H9 (cell line): Measurements from ENCODE around the gene MORC2. TPM values are rescaled to one million over a fixed set of nuclear protein-coding genes. Genes with fewer than 3 reads are reported as not detected.

Experiments
- DNase-seq: peaks from one replicate; pipeline ENCODE4 v3.0.0-alpha.2; 2017
- H2AFZ ChIP-seq: one replicate; pipeline ENCODE4 v1.6.1; 2013; ENCODE audit warnings: mild to moderate bottlenecking, low read length, control low read depth, moderate library complexity
- H2AK5ac ChIP-seq: 2 replicates; pipeline ENCODE4 v1.6.1; 2013; ENCODE audit warnings: low read length, control low read depth, mixed read lengths; ENCODE audit not compliant: insufficient read length
- H2BK120ac ChIP-seq: one replicate; pipeline ENCODE4 v1.6.1; 2013; ENCODE audit warnings: low read depth, mild to moderate bottlenecking, low read length, control low read depth, inconsistent platforms; ENCODE audit not compliant: poor library complexity, severe bottlenecking
- H2BK12ac ChIP-seq: 2 replicates; pipeline ENCODE4 v1.6.1; 2013; ENCODE audit warnings: low read length, control low read depth, mixed read lengths, low read depth; ENCODE audit not compliant: insufficient read length
- H2BK15ac ChIP-seq: 2 replicates; pipeline ENCODE4 v1.6.1; 2013; ENCODE audit warnings: low read depth, low read length, control low read depth
- H2BK20ac ChIP-seq: one replicate; pipeline ENCODE4 v1.6.1; 2013; ENCODE audit warnings: low read depth, mild to moderate bottlenecking, low read length, control low read depth, inconsistent platforms; ENCODE audit not compliant: poor library complexity, severe bottlenecking
- H2BK5ac ChIP-seq: 2 replicates; pipeline ENCODE4 v1.6.1; 2013; ENCODE audit warnings: low read length, control low read depth, mixed read lengths; ENCODE audit not compliant: insufficient read length
- H3K14ac ChIP-seq: 2 replicates; pipeline ENCODE4 v1.6.1; 2013; ENCODE audit warnings: low read length, control low read depth; ENCODE audit not compliant: insufficient read depth
- H3K18ac ChIP-seq: 2 replicates; pipeline ENCODE4 v1.6.1; 2013; ENCODE audit warnings: low read depth, mild to moderate bottlenecking, mixed read lengths, low read length, control low read depth; ENCODE audit not compliant: insufficient read length
- H3K23ac ChIP-seq: 2 replicates; pipeline ENCODE4 v1.6.1; 2013; ENCODE audit warnings: low read length, control low read depth, mixed read lengths, low read depth; ENCODE audit not compliant: insufficient read length
- H3K23me2 ChIP-seq: 2 replicates; pipeline ENCODE4 v1.6.1; 2013; ENCODE audit warnings: low read depth, mild to moderate bottlenecking, mixed read lengths, low read length, control low read depth; ENCODE audit not compliant: insufficient read length, poor library complexity, severe bottlenecking
- H3K27ac ChIP-seq: 2 replicates; pipeline ENCODE4 v1.5.1; 2013; ENCODE audit warnings: low read length, control low read depth, mixed read lengths, low read depth; ENCODE audit not compliant: insufficient read length
- H3K27me3 ChIP-seq: 2 replicates; pipeline ENCODE4 v1.6.1; 2013; ENCODE audit warnings: low read length, control low read depth, inconsistent platforms; ENCODE audit not compliant: insufficient read depth
- H3K4ac ChIP-seq: 2 replicates; pipeline ENCODE4 v1.6.1; 2013; ENCODE audit warnings: low read depth, mild to moderate bottlenecking, control low read depth, inconsistent platforms, low read length, moderate library complexity
- H3K4me1 ChIP-seq: 2 replicates; pipeline ENCODE4 v1.6.1; 2013; ENCODE audit warnings: low read length, control low read depth, inconsistent platforms; ENCODE audit not compliant: insufficient read depth
- H3K4me2 ChIP-seq: 2 replicates; pipeline ENCODE4 v1.6.1; 2013; ENCODE audit warnings: low read length, control low read depth, mixed read lengths; ENCODE audit not compliant: insufficient read length, insufficient read depth
- H3K56ac ChIP-seq: 2 replicates; pipeline ENCODE4 v1.6.1; 2013; ENCODE audit warnings: low read depth, mild to moderate bottlenecking, mixed read lengths, low read length, control low read depth; ENCODE audit not compliant: insufficient read length
- H3K79me1 ChIP-seq: 2 replicates; pipeline ENCODE4 v1.6.1; 2013; ENCODE audit warnings: low read depth, mild to moderate bottlenecking, moderate library complexity, low read length, control low read depth, inconsistent platforms; ENCODE audit not compliant: insufficient read depth, poor library complexity, severe bottlenecking
- H3K79me2 ChIP-seq: 2 replicates; pipeline ENCODE4 v1.6.1; 2013; ENCODE audit warnings: low read length, control low read depth, inconsistent platforms; ENCODE audit not compliant: insufficient read depth
- H3K9ac ChIP-seq: 2 replicates; pipeline ENCODE4 v1.6.1; 2013; ENCODE audit warnings: low read length, control low read depth, mixed read lengths; ENCODE audit not compliant: insufficient read length; ENCODE audit errors: extremely low read depth
- H3K9me3 ChIP-seq: one replicate; pipeline ENCODE4 v1.6.1; 2013; ENCODE audit warnings: low read depth, low read length, inconsistent platforms; ENCODE audit not compliant: control insufficient read depth
- H3T11ph ChIP-seq: one replicate; pipeline ENCODE4 v1.6.1; 2013; ENCODE audit warnings: mild to moderate bottlenecking, low read length, control low read depth, inconsistent platforms
- H4K20me1 ChIP-seq: one replicate; pipeline ENCODE4 v1.6.1; 2013; ENCODE audit not compliant: control insufficient read depth, insufficient read length, insufficient read depth
- H4K5ac ChIP-seq: 2 replicates; pipeline ENCODE4 v1.6.1; 2013; ENCODE audit warnings: low read depth, mild to moderate bottlenecking, mixed read lengths, low read length, control low read depth; ENCODE audit not compliant: insufficient read length
- H4K8ac ChIP-seq: replicated peaks from 2 replicates; pipeline ENCODE4 v1.6.1; 2013; ENCODE audit warnings: low read length, control low read depth, mixed read lengths, low read depth; ENCODE audit not compliant: insufficient read length
- H4K91ac ChIP-seq: 2 replicates; pipeline ENCODE4 v1.6.1; 2013; ENCODE audit warnings: low read depth, mild to moderate bottlenecking, moderate library complexity, mixed read lengths, low read length, control low read depth; ENCODE audit not compliant: insufficient read length
- H3K27ac Mint-ChIP-seq, 3 experiments: 2 replicates in 2 of 3; 3 replicates in 1 of 3; pipeline ENCODE4 v1.8.0; 2020 to 2021; ENCODE audit warnings: mixed read lengths in 3 of 3, mild to moderate bottlenecking in 1 of 3, moderate library complexity in 1 of 3
- H3K27me3 Mint-ChIP-seq: 2 replicates; pipeline ENCODE4 v1.8.0; 2021; ENCODE audit warnings: low read depth, mild to moderate bottlenecking, moderate library complexity, mixed read lengths
- H3K36me3 Mint-ChIP-seq, 3 experiments: 2 replicates in 2 of 3; 3 replicates in 1 of 3; pipeline ENCODE4 v1.8.0; 2020 to 2021; ENCODE audit warnings: low read depth in 3 of 3, mixed read lengths in 3 of 3; ENCODE audit not compliant: insufficient read depth in 1 of 3
- H3K4me1 Mint-ChIP-seq, 2 experiments: 2 replicates each; pipeline ENCODE4 v1.8.0; 2020; ENCODE audit warnings: mixed read lengths in 2 of 2
- H3K4me3 Mint-ChIP-seq, 2 experiments: 2 replicates in 1 of 2; 3 replicates in 1 of 2; pipeline ENCODE4 v1.8.0; 2020 to 2021; ENCODE audit warnings: mild to moderate bottlenecking in 2 of 2, mixed read lengths in 2 of 2, moderate library complexity in 1 of 2
- H3K9me3 Mint-ChIP-seq, 2 experiments: 2 replicates in 1 of 2; 3 replicates in 1 of 2; pipeline ENCODE4 v1.8.0; 2020; ENCODE audit warnings: mild to moderate bottlenecking in 2 of 2, mixed read lengths in 2 of 2, moderate library complexity in 1 of 2
- WGBS: extraction: QIAGEN DNeasy Blood & Tissue Kit; methylation state at CpG from one replicate; pipeline ENCODE4 v1.1.7; 2013; ENCODE audit warnings: missing lambda C conversion rate, low lambda C conversion rate, mixed read lengths; ENCODE audit not compliant: insufficient read length; ENCODE audit errors: extremely low coverage; 5-methylcytosine and 5-hydroxymethylcytosine counted together
- total RNA-seq: library from RNA; stranded (reverse); gene quantifications from 2 replicates; pipeline ENCODE4 v1.2.1, GENCODE V29; 2021
- TF ChIP-seq, protein P1 (sequence below): fragments of 200-600 bp; sonication (generic); conservative IDR thresholded peaks from 3 replicates; pipeline ENCODE4 v1.8.0; 2021; ENCODE audit warnings: antibody characterized with exemption, mild to moderate bottlenecking

Gene MORC2
- total RNA-seq, 1 experiment from 2014 or later: 37.4 TPM

DNA sequence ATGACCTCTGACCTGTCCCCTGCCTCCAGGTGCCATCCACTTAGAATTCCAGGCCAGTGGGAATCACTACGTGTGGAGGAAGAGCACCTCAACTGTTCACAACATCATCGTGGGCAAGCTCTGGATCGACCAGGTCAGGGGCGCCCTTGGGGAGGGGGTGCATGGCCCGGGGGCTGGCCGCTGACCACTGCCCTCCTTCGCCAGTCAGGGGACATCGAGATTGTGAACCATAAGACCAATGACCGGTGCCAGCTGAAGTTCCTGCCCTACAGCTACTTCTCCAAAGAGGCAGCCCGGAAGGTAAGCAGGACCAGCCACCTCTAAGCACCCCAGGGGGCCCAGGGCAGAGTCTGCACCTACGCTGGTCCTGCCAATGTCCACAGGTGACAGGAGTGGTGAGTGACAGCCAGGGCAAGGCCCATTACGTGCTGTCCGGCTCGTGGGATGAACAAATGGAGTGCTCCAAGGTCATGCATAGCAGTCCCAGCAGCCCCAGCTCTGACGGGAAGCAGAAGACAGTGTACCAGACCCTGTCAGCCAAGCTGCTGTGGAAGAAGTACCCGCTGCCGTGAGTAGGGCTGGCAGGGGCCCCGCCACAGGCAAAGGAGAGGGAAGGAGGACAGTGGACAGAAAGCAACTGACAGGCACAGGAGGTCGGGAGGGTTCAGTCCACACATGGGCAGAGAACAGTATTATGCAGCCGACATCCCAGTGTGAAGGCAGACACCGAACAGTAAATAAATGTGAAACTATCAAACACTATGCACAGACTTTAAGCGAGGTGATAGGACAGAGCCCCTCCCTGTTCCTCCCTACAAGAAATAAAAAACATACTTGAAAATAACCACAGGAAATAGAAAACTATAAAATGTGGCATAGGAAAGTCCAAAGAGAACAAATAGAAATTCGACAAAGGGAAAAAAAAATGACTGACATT, 74.9 kb downstream of the MORC2 start:
- no peak overlapping the region for H2AK5ac ChIP-seq
- H4K5ac ChIP-seq: no peak overlapping the region
- no peaks in the 10 kb centered on the region; the same call in 1 of the 2 replicates for H3K4me1 ChIP-seq
- no peak overlapping the region for H4K91ac ChIP-seq
- Mint-ChIP-seq H3K27ac (peak overlapping the region in 1 of 3 experiments; percentile 57; a peak in 3 of 7 replicates), H3K27me3 (no peaks in the 10 kb centered on the region), H3K4me1 (peaks cover 16 to 17% of the 10 kb centered on the region in 2 experiments), H3K9me3 (no peaks in the 10 kb centered on the region; a peak in 1 of 5 replicates), H3K36me3 (peaks cover 5 to 28% (median 11%) of the 10 kb centered on the region in 3 experiments; a peak in 5 of 7 replicates), H3K4me3 (no peak overlapping the region)
- no peaks in the 10 kb centered on the region for H3K9me3 ChIP-seq
- H3T11ph ChIP-seq: no peak overlapping the region
- no peaks in the 10 kb centered on the region for H3K79me2 ChIP-seq
- H2BK120ac ChIP-seq: no peak overlapping the region
- no peak overlapping the region for H3K18ac ChIP-seq
- no peak overlapping the region for H3K27ac ChIP-seq
- H2BK15ac ChIP-seq: no peak overlapping the region
- H3K23me2 ChIP-seq: no peaks in the 10 kb centered on the region
- no peaks in the 10 kb centered on the region for H3K79me1 ChIP-seq
- no peak overlapping the region for H3K9ac ChIP-seq
- H4K8ac ChIP-seq: no peak overlapping the region
- TF ChIP-seq, protein P1, sequence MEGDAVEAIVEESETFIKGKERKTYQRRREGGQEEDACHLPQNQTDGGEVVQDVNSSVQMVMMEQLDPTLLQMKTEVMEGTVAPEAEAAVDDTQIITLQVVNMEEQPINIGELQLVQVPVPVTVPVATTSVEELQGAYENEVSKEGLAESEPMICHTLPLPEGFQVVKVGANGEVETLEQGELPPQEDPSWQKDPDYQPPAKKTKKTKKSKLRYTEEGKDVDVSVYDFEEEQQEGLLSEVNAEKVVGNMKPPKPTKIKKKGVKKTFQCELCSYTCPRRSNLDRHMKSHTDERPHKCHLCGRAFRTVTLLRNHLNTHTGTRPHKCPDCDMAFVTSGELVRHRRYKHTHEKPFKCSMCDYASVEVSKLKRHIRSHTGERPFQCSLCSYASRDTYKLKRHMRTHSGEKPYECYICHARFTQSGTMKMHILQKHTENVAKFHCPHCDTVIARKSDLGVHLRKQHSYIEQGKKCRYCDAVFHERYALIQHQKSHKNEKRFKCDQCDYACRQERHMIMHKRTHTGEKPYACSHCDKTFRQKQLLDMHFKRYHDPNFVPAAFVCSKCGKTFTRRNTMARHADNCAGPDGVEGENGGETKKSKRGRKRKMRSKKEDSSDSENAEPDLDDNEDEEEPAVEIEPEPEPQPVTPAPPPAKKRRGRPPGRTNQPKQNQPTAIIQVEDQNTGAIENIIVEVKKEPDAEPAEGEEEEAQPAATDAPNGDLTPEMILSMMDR: no peak
- DNase-seq: no peak
- H2BK12ac ChIP-seq: no peak overlapping the region
- no peak overlapping the region for H3K23ac ChIP-seq
- H3K56ac ChIP-seq: no peak overlapping the region
- no peak overlapping the region for H3K14ac ChIP-seq
- H2AFZ ChIP-seq: no peak overlapping the region
- H3K4me2 ChIP-seq: no peak overlapping the region
- no peak overlapping the region for H2BK5ac ChIP-seq
- WGBS: no CpG with 5 or more reads among the region's 23 CpGs
- no peak overlapping the region for H3K4ac ChIP-seq
- H3K27me3 ChIP-seq: no peaks in the 10 kb centered on the region
- H2BK20ac ChIP-seq: no peak overlapping the region
- no peaks in the 10 kb centered on the region for H4K20me1 ChIP-seq
